Mucosa of descending colon (tissue), 3 donors: ENCODE data around the gene SEC63. TPM values are rescaled to one million over a fixed set of nuclear protein-coding genes. Genes with fewer than 3 reads are reported as not detected.

Source experiments
- ATAC-seq: fragments of 200-7000 bp; cut with Tn5 transposase; one replicate; pipeline ENCODE4 v1.9.1; 2020; ENCODE audit warnings: mild to moderate bottlenecking, moderate library complexity
- DNase-seq, 3 donors: peaks; one replicate each; pipeline ENCODE4 v3.0.0-alpha.2; 2020
- H3K36me3 ChIP-seq: fragments of 200-600 bp; one replicate; pipeline ENCODE4 v1.8.0; 2021; ENCODE audit warnings: low read depth, mild to moderate bottlenecking
- H3K4me1 ChIP-seq: fragments of 200-600 bp; one replicate; pipeline ENCODE4 v1.8.0; 2021; ENCODE audit warnings: low read depth, mild to moderate bottlenecking
- H3K4me3 ChIP-seq: fragments of 200-600 bp; one replicate; pipeline ENCODE4 v1.8.0; 2021; ENCODE audit warnings: mild to moderate bottlenecking
- H3K9me3 ChIP-seq: fragments of 200-600 bp; one replicate; pipeline ENCODE4 v1.8.0; 2021; ENCODE audit warnings: mild to moderate bottlenecking
- CTCF ChIP-seq: fragments of 200-600 bp; IDR thresholded peaks from one replicate; pipeline ENCODE4 v1.8.0; 2022; ENCODE audit warnings: antibody characterized with exemption, mild to moderate bottlenecking
- intact Hi-C, 2 donors: fragments of 100-400 bp; cut with DNase I in 1 of 2; cut with micrococcal nuclease in 1 of 2; formaldehyde crosslinking; loops; one replicate each; pipeline versions ENCODE4 v1.11.0 to v1.11.1; 2022; cut with DNase I, micrococcal nuclease
- total RNA-seq, 3 donors: library from RNA; stranded (reverse); fragmentation: NEBNext Ultra II Directional in 2 of 3; extraction: Animal tissue kit (Norgen Biotek cat#: 25700) in 2 of 3; gene quantifications; one replicate each; pipeline versions ENCODE4 v1.2.1 to v1.2.4, GENCODE V29; 2021 to 2023
- donor health status: DM: no; HTN: no; CAD: no; lungs with moderate emphysema.
- donor health status: DM: no; HTN: no; CAD: no.
- donor health status: DM: no; HTN: yes; CAD: no.

SEC63 gene
- total RNA-seq, 3 donors from 2014 or later = 47.5 to 84.9 (median 70.8) TPM

GRCh38 chr6:107846262-107846795, 111.7 kb downstream of the SEC63 start:
- no peaks in the 10 kb centered on the region for H3K9me3 ChIP-seq
- intact Hi-C loops = loop anchor here (5.0 kb wide), 1 partner anchor 169 kb away; no protein-coding TSS in a partner anchor
- no peak for DNase-seq
- no peaks in the 10 kb centered on the region for H3K36me3 ChIP-seq
- H3K4me3 ChIP-seq = no peak overlapping the region
- no peak for TF ChIP-seq CTCF
- H3K4me1 ChIP-seq = peaks cover 5% of the 10 kb centered on the region
- no peak for ATAC-seq

- TF ChIP-seq CTCF = no peak
- intact Hi-C loops = loop anchor here (5.0 kb wide), 1 partner anchor 168 kb away; no protein-coding TSS in a partner anchor
- no peak for ATAC-seq
Measured at GRCh38 chr6:107845777-107846176, 112.2 kb downstream of the SEC63 start.

GRCh38 chr6:107843400-107843799, 114.6 kb downstream of the SEC63 start:
- H3K4me3 ChIP-seq = no peak overlapping the region
- no peaks in the 10 kb centered on the region for H3K9me3 ChIP-seq
- DNase-seq = no peak
- peaks cover 5% of the 10 kb centered on the region for H3K4me1 ChIP-seq
- intact Hi-C loops = no loop called here
- TF ChIP-seq CTCF = no peak
- no peaks in the 10 kb centered on the region for H3K36me3 ChIP-seq
- no peak for ATAC-seq

More at GRCh38 chr6:107845777-107846176, 112.2 kb downstream of the SEC63 start:
- Histone ChIP-seq H3K4me1 (peaks cover 5% of the 10 kb centered on the region), H3K9me3 (no peaks in the 10 kb centered on the region), H3K4me3 (no peak overlapping the region), H3K36me3 (no peaks in the 10 kb centered on the region)
- DNase-seq = no peak

GRCh38 chr6:107841275-107841670, 116.7 kb downstream of the SEC63 start:
- no peak for ATAC-seq
- Histone ChIP-seq H3K4me3 (no peak overlapping the region), H3K36me3 (no peaks in the 10 kb centered on the region), H3K4me1 (no peaks in the 10 kb centered on the region), H3K9me3 (no peaks in the 10 kb centered on the region)
- no peak for TF ChIP-seq CTCF
- no peak for DNase-seq
- intact Hi-C loops = no loop called here

GRCh38 chr6:107840636-107841274, 117.3 kb downstream of the SEC63 start:
- Histone ChIP-seq H3K4me3 (no peak overlapping the region), H3K36me3 (no peaks in the 10 kb centered on the region), H3K4me1 (no peaks in the 10 kb centered on the region), H3K9me3 (no peaks in the 10 kb centered on the region)
- TF ChIP-seq CTCF = no peak
- intact Hi-C loops = no loop called here
- no peak for DNase-seq
- ATAC-seq = no peak
